Subcutaneous adipose tissue (tissue), 4 donors: ENCODE measurements around the gene ERMP1. TPM values are rescaled to one million over a fixed set of nuclear protein-coding genes. Genes with fewer than 3 reads are reported as not detected.

Source experiments
- total RNA-seq, 4 donors: library from RNA; depleted of rRNA; stranded (reverse); fragments of >200 nt; gene quantifications; one replicate each; pipeline ENCODE4 v1.1.0, GENCODE V29; 2016
- TF ChIP-seq, protein P1 (sequence below): fragments of 450-650 bp; IDR thresholded peaks from one replicate; pipeline ENCODE4 v1.5.1; 2016; ENCODE audit warnings: low read depth, mild to moderate bottlenecking, control low read depth, antibody characterized with exemption, moderate library complexity

ERMP1 gene
- total RNA-seq, 4 donors from 2014 or later: 12.6 to 21.2 (median 13.6) TPM

- TF ChIP-seq, protein P1, sequence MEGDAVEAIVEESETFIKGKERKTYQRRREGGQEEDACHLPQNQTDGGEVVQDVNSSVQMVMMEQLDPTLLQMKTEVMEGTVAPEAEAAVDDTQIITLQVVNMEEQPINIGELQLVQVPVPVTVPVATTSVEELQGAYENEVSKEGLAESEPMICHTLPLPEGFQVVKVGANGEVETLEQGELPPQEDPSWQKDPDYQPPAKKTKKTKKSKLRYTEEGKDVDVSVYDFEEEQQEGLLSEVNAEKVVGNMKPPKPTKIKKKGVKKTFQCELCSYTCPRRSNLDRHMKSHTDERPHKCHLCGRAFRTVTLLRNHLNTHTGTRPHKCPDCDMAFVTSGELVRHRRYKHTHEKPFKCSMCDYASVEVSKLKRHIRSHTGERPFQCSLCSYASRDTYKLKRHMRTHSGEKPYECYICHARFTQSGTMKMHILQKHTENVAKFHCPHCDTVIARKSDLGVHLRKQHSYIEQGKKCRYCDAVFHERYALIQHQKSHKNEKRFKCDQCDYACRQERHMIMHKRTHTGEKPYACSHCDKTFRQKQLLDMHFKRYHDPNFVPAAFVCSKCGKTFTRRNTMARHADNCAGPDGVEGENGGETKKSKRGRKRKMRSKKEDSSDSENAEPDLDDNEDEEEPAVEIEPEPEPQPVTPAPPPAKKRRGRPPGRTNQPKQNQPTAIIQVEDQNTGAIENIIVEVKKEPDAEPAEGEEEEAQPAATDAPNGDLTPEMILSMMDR: no peak
Observed at GRCh38 chr9:5851445-5851844, 18.5 kb upstream of the ERMP1 start.

DNA sequence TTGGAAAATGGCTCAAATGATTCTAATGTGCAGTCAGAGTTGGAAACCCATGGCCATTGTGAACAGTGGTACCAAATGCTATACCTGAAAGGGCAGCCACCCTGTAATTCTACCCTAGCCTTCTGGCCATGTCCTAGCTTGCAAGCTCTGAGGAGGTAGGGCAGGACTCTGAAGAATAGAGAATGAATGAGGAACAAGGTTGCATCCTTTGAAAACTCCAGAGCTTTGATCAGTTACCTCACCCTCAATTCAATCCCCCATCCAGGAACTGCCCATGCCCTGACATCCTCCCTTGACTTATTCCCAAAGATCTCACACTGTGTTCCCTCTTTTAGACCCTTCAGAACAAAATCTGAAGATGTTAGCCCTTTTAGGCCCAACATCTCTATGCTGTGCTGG lies 17.8 kb upstream of the ERMP1 start:
- TF ChIP-seq, protein P1: no peak

GRCh38 chr9:5848372-5848882 lies 15.5 kb upstream of the ERMP1 start:
- TF ChIP-seq, protein P1: no peak

DNA sequence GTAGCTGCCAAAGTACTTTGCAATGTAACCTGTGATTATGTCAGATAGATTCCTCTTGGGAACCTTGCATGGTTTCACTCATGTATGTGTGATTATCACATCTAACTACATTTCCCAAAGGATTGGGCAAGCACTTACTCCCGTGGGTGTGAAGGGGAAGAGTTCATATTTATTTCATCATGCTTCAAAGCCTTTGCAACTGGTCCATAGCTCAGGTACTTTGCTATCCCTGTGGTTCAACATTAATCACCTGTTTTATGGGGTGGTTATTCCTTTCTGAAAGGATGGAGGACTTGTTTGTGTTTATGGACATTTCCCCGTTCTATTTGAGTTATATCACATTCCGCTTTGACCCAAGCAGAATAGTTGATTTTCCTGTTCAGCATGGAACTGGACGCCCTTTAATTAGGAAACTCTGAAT lies 13.6 kb upstream of the ERMP1 start:
- TF ChIP-seq, protein P1: no peak

GRCh38 chr9:5846096-5846495 lies 13.2 kb upstream of the ERMP1 start:
- TF ChIP-seq, protein P1: no peak

GRCh38 chr9:5845157-5845531 lies 12.2 kb upstream of the ERMP1 start:
- TF ChIP-seq, protein P1: no peak

- TF ChIP-seq, protein P1: no peak
Observed at GRCh38 chr9:5843794-5844471, 11.0 kb upstream of the ERMP1 start.
